K562 (cell line): Measurements from ENCODE around the gene RFT1. TPM values are rescaled to one million over a fixed set of nuclear protein-coding genes. Genes with fewer than 3 reads are reported as not detected.

Experiments used
- ATAC-seq: fragments of 200-7000 bp; cut with Tn5 transposase; 3 replicates; pipeline ENCODE4 v1.9.1; 2020; ENCODE audit warnings: moderate library complexity
- BruUV-seq: library from RNA; stranded (reverse); fragments of 400-500 nt; replicated peaks from 2 replicates; lab custom pipeline; 2021; lab: Mats Ljungman, UMichigan
- CTCF ChIA-PET: fragments of 300-600 bp; formaldehyde crosslinking; extraction: SDS; loops from one replicate; lab custom pipeline; 2021; ENCODE audit warnings: low intra/inter-chr PET ratio; lab: Yijun Ruan, JAX
- POLR2A ChIA-PET: fragments of 300-600, 350-650 bp; sonication (Branson Sonifier 250); formaldehyde crosslinking; extraction: SDS; loops from one replicate; lab custom pipeline; 2021; ENCODE audit warnings: antibody characterized with exemption, inconsistent platforms; lab: Yijun Ruan, JAX
- DNase-seq, 4 experiments: peaks; one replicate each; pipeline versions ENCODE4 v3.0.0 to v3.0.0-alpha.2; 2011 to 2018; ENCODE audit warnings: low spot score in 3 of 4, mixed read lengths in 3 of 4; ENCODE audit errors: extremely low read depth in 1 of 4
- FAIRE-seq: peaks from 2 replicates; lab custom pipeline; 2011; peaks lifted over from hg19 to GRCh38; lab: Jason Lieb, UNC
- H2AFZ ChIP-seq: 2 replicates; pipeline ENCODE4 v1.6.0; 2011; ENCODE audit warnings: low read depth, low read length, control low read depth, inconsistent platforms
- H3K27ac ChIP-seq: fragments of 200-600 bp; 3 replicates; pipeline ENCODE4 v1.8.0; 2011; ENCODE audit warnings: low read depth, mild to moderate bottlenecking, control low read depth, inconsistent platforms, low read length, moderate library complexity, mixed read lengths; ENCODE audit errors: extremely low read depth
- H3K27me3 ChIP-seq, 2 experiments: fragments of 300-600 bp in 1 of 2; 2 replicates in 1 of 2; 3 replicates in 1 of 2; pipeline versions ENCODE4 v1.6.0 to v1.8.0; 2011; ENCODE audit warnings: inconsistent platforms in 2 of 2, low read length in 2 of 2, mild to moderate bottlenecking in 1 of 2, mixed read lengths in 1 of 2, moderate library complexity in 1 of 2; ENCODE audit not compliant: control insufficient read depth in 2 of 2, insufficient read depth in 2 of 2
- H3K36me3 ChIP-seq: fragments of 300-600 bp; 3 replicates; pipeline ENCODE4 v1.8.0; 2011; ENCODE audit warnings: mild to moderate bottlenecking, low read length, inconsistent platforms; ENCODE audit not compliant: control insufficient read depth, insufficient read depth
- H3K4me1 ChIP-seq, 2 experiments: fragments of 200-600 bp in 1 of 2; replicated peaks in 1 of 2; 2 replicates in 1 of 2; 3 replicates in 1 of 2; pipeline versions ENCODE4 v1.5.1 to v1.8.0; 2011; ENCODE audit warnings: inconsistent platforms in 2 of 2, low read length in 2 of 2, mild to moderate bottlenecking in 1 of 2, mixed read lengths in 1 of 2, moderate library complexity in 1 of 2; ENCODE audit not compliant: control insufficient read depth in 2 of 2, insufficient read depth in 2 of 2
- H3K4me2 ChIP-seq: 2 replicates; pipeline ENCODE4 v1.6.1; 2011; ENCODE audit warnings: low read length, control low read depth, inconsistent platforms, mixed read lengths; ENCODE audit not compliant: insufficient read depth
- H3K4me3 ChIP-seq: fragments of 200-600 bp; sonication (generic), shearing (Covaris generic); 2 replicates; pipeline ENCODE4 v1.5.1; 2016; ENCODE audit warnings: control low read depth, inconsistent platforms
- H3K79me2 ChIP-seq: fragments of 200-600 bp; 3 replicates; pipeline ENCODE4 v1.8.0; 2011; ENCODE audit warnings: low read length, inconsistent platforms; ENCODE audit not compliant: control insufficient read depth, insufficient read depth
- H3K9ac ChIP-seq, 2 experiments: 2 replicates each; pipeline versions ENCODE4 v1.6.0 to v1.6.1; 2011; ENCODE audit warnings: low read depth in 2 of 2, low read length in 2 of 2, control low read depth in 1 of 2, inconsistent platforms in 1 of 2, mild to moderate bottlenecking in 1 of 2, mixed read lengths in 1 of 2; ENCODE audit not compliant: insufficient read depth in 1 of 2
- H3K9me1 ChIP-seq: one replicate; pipeline ENCODE4 v1.6.0; 2011; ENCODE audit warnings: inconsistent platforms, mild to moderate bottlenecking, low read length, moderate library complexity; ENCODE audit not compliant: control insufficient read depth, insufficient read depth
- H3K9me3 ChIP-seq: replicated peaks from 2 replicates; pipeline ENCODE4 v1.5.1; 2011; ENCODE audit warnings: low read depth, low read length, inconsistent platforms; ENCODE audit not compliant: control insufficient read depth, insufficient read depth
- H4K20me1 ChIP-seq: replicated peaks from 2 replicates; pipeline ENCODE4 v1.6.1; 2011; ENCODE audit warnings: low read length, inconsistent platforms, mixed read lengths; ENCODE audit not compliant: control insufficient read depth, insufficient read depth
- ARID4B ChIP-seq: sonication (generic); formaldehyde crosslinking; IDR thresholded peaks from 2 replicates; pipeline ENCODE4 v1.8.0; 2022; ENCODE audit warnings: mild to moderate bottlenecking, missing genetic modification reagents
- BCOR ChIP-seq: fragments of 450-650 bp; IDR thresholded peaks from 2 replicates; pipeline ENCODE4 v1.6.1; 2016
- HDAC2 ChIP-seq: fragments of 450-650 bp; IDR thresholded peaks from 2 replicates; pipeline ENCODE4 v1.6.1; 2016; ENCODE audit warnings: mild to moderate bottlenecking
- KDM1A ChIP-seq, 2 experiments: fragments of 450-650 bp; IDR thresholded peaks; 2 replicates each; pipeline ENCODE4 v1.6.1; 2016; ENCODE audit warnings: mild to moderate bottlenecking in 2 of 2
- LARP7 ChIP-seq: fragments of 450-650 bp; IDR thresholded peaks from 2 replicates; pipeline ENCODE4 v1.6.1; 2016
- MTA2 ChIP-seq: fragments of 450-650 bp; IDR thresholded peaks from 2 replicates; pipeline ENCODE4 v1.6.1; 2016; ENCODE audit warnings: low read depth
- RBM25 ChIP-seq: fragments of 200-400 bp; formaldehyde crosslinking; IDR thresholded peaks from 2 replicates; pipeline ENCODE4 v1.6.1; 2018; ENCODE audit warnings: low read length, low read depth, moderate library complexity; ENCODE audit not compliant: severe bottlenecking
- RCOR1 ChIP-seq, 2 experiments: IDR thresholded peaks; 2 replicates each; pipeline ENCODE4 v1.6.1; 2012; ENCODE audit warnings: low read depth in 2 of 2, low read length in 2 of 2, borderline replicate concordance in 1 of 2, improper control_type of control experiment in 1 of 2
- SRSF7 ChIP-seq: fragments of 200-400 bp; formaldehyde crosslinking; optimal IDR thresholded peaks from 2 replicates; pipeline ENCODE3; 2017; ENCODE audit warnings: mild to moderate bottlenecking, low read depth, low read length
- TCF7L2 ChIP-seq: fragments of 150-350 bp; IDR thresholded peaks from 2 replicates; pipeline ENCODE4 v1.6.1; 2016; ENCODE audit warnings: low read depth, mild to moderate bottlenecking, low read length, moderate library complexity
- VEZF1 ChIP-seq: fragments of 200-800 bp; sonication (Bioruptor generic); IDR thresholded peaks from 2 replicates; pipeline ENCODE4 v1.6.1; 2017; ENCODE audit warnings: missing genetic modification characterization, missing compliant biosample characterization
- ZBED1 ChIP-seq: IDR thresholded peaks from 2 replicates; pipeline ENCODE4 v1.6.1; 2014
- ZBTB34 ChIP-seq: fragments of 250-450 bp; sonication (Bioruptor Pico); IDR thresholded peaks from 2 replicates; pipeline ENCODE4 v1.8.0; 2021; ENCODE audit warnings: mild to moderate bottlenecking, moderate library complexity
- WGBS: fragments of 100-300 bp; shearing (Covaris generic); methylation state at CpG from one replicate; pipeline ENCODE4 v1.1.6; 2016; ENCODE audit warnings: low coverage, mixed read lengths; ENCODE audit not compliant: insufficient coverage; ENCODE audit errors: missing lambda C conversion rate; 5-methylcytosine and 5-hydroxymethylcytosine counted together
- in situ Hi-C: fragments of 300-500 bp; cut with MboI; formaldehyde crosslinking; loops from 4 replicates; pipeline ENCODE4 v1.15.0; 2018; ENCODE audit warnings: inconsistent platforms, mixed read lengths
- intact Hi-C: fragments of 100-400 bp; cut with micrococcal nuclease; formaldehyde crosslinking; loops from 2 replicates; pipeline ENCODE4 v1.14.2; 2022
- polyA plus RNA-seq, 8 experiments: library from polyadenylated mRNA; depleted of rRNA in 4 of 8; stranded (reverse) in 5 of 8; unstranded in 3 of 8; fragments of >200 nt; fragmentation: Nextera tagmentation in 2 of 8; fragmentation: Illumina TruSeq in 1 of 8; extraction: Ambion mirVana in 2 of 8; extraction: Trizol in 1 of 8; gene quantifications; 2 replicates each; pipeline versions ENCODE4 v1.2.1 to v1.2.3, GENCODE V29; 2011 to 2014; ENCODE audit warnings: inconsistent platforms in 1 of 8, missing spikeins in 1 of 8
- total RNA-seq, 7 experiments: library from RNA; depleted of rRNA in 6 of 7; stranded (reverse); fragments of >200 nt in 6 of 7; fragmentation: Illumina TruSeq in 2 of 7; extraction: Trizol in 2 of 7; gene quantifications; 2 replicates each; pipeline versions ENCODE4 v1.2.1 to v1.2.3, GENCODE V29; 2011 to 2021; ENCODE audit warnings: low replicate concordance in 1 of 7

The RFT1 gene
- total and polyA plus RNA-seq, 9 of the 15 experiments (the other 6 are each of a cell fraction or from before 2014, with no cell fraction given) = 4.4 to 23.8 (median 8.9) TPM

GRCh38 chr3:53164911-53165310 lies 34.7 kb upstream of the RFT1 start (continued):
- TF ChIP-seq ARID4B (CRISPR knock-in tag) (no peak), ZBED1 (no peak), SRSF7 (no peak), MTA2 (no peak)

GRCh38 chr3:53163444-53164387 lies 33.5 kb upstream of the RFT1 start:
- ChIA-PET POLR2A (interaction anchor here (0.6 to 1.1 kb wide), 3 partner anchors 10 to 40 kb away, joined by 3 to 5 read pairs (median 3); no protein-coding TSS in a partner anchor), CTCF (no interaction called here)
- H3K79me2 ChIP-seq = peaks cover 14% of the 10 kb centered on the region
- BruUV-seq = TSS peak; percentile 69
- H3K9ac ChIP-seq = peak overlapping the region in 1 of 2 experiments; percentile 89; a peak in 2 of 4 replicates
- intact Hi-C loops (no loop called here), in situ Hi-C loops (no loop called here)
- ATAC-seq (no peak), FAIRE-seq (peak; percentile 29), DNase-seq (peak in 1 of 4 experiments; percentile 15)
- H3K4me1 ChIP-seq = peaks cover 19 to 41% of the 10 kb centered on the region in 2 experiments; a peak in 4 of 5 replicates
- peaks cover 7% of the 10 kb centered on the region for H3K9me1 ChIP-seq
- H2AFZ ChIP-seq = no peak overlapping the region
- peaks cover 6% of the 10 kb centered on the region; the same call in 1 of the 3 replicates for H3K36me3 ChIP-seq
- 55% methylated on average over 5 of the region's 6 CpGs for WGBS
- H3K9me3 ChIP-seq = no peaks in the 10 kb centered on the region
- peaks cover 6% of the 10 kb centered on the region for H4K20me1 ChIP-seq
- peaks cover 0 to 5% of the 10 kb centered on the region in 2 experiments; a peak in 1 of 5 replicates for H3K27me3 ChIP-seq
- H3K27ac ChIP-seq = no peak overlapping the region
- no peak overlapping the region for H3K4me2 ChIP-seq
- no peak overlapping the region for H3K4me3 ChIP-seq
- TF ChIP-seq ZBTB34 (CRISPR knock-in tag) (no peak), RCOR1 (IDR thresholded peaks at IDR 0.05; ENCODE audit: borderline replicate concordance in 1 of 2, low read depth in 2 of 2, low read length in 2 of 2) (peak in 1 of 2 experiments; percentile 38; a peak in 1 of 4 replicates), TCF7L2 (no peak), LARP7 (no peak), HDAC2 (peak; percentile 33; the same call in 1 of the 2 replicates), RBM25 (peak; percentile 93), BCOR (peak; percentile 79), VEZF1 (CRISPR knock-in tag) (0 out of 2 replicates have a peak, but pooled peaks have one; percentile 13), KDM1A (IDR thresholded peaks at IDR 0.05) (peak in 1 of 2 experiments; percentile 65; a peak in 2 of 4 replicates)
